ENCODE results near the gene MLN.

- TF ChIP-seq CTCF (IDR thresholded peaks at IDR 0.05), result no peak
- TF ChIP-seq POLR2A (IDR thresholded peaks at IDR 0.05), result no peak
Measured at GRCh38 chr6:33787346-33787953, 16.4 kb downstream of the MLN start.

Data from esophagus squamous epithelium (tissue), 4 donors.